DND-41 (cell line): Measurements from ENCODE around the gene TAF15.

ENCODE experiments used
- ATAC-seq: fragments of 200-7000 bp; cut with Tn5 transposase; 3 replicates; pipeline ENCODE4 v1.9.1; 2021; ENCODE audit warnings: low read depth; ENCODE audit not compliant: insufficient read depth
- DNase-seq: peaks from one replicate; pipeline ENCODE4 v3.0.0-alpha.2; 2020
- H2AFZ ChIP-seq: 2 replicates; pipeline ENCODE4 v1.6.0; 2012; ENCODE audit warnings: low read depth, low read length
- H3K27ac ChIP-seq: 2 replicates; pipeline ENCODE4 v1.5.1; 2012; ENCODE audit warnings: low read length, inconsistent platforms
- H3K27me3 ChIP-seq: fragments of 200-600 bp; sonication (generic); 2 replicates; pipeline ENCODE4 v1.6.0; 2012; ENCODE audit warnings: low read length, mild to moderate bottlenecking, inconsistent platforms; ENCODE audit not compliant: insufficient read depth, poor library complexity
- H3K36me3 ChIP-seq: 2 replicates; pipeline ENCODE4 v1.5.1; 2012; ENCODE audit warnings: low read length, inconsistent platforms; ENCODE audit not compliant: insufficient read depth
- H3K4me1 ChIP-seq: 2 replicates; pipeline ENCODE4 v1.5.1; 2012; ENCODE audit warnings: mild to moderate bottlenecking, low read length; ENCODE audit not compliant: insufficient read depth
- H3K4me2 ChIP-seq: 2 replicates; pipeline ENCODE4 v1.6.0; 2012; ENCODE audit warnings: mild to moderate bottlenecking, moderate library complexity, low read length, inconsistent platforms; ENCODE audit not compliant: insufficient read depth
- H3K4me3 ChIP-seq, 2 experiments: fragments of 200-600 bp in 1 of 2; shearing (Covaris generic) in 1 of 2; 2 replicates each; pipeline ENCODE4 v1.5.1; 2012 to 2016; ENCODE audit warnings: inconsistent platforms in 2 of 2, low read length in 2 of 2, mild to moderate bottlenecking in 2 of 2, low read depth in 1 of 2, moderate library complexity in 1 of 2
- H3K79me2 ChIP-seq: 2 replicates; pipeline ENCODE4 v1.6.0; 2012; ENCODE audit warnings: low read length, inconsistent platforms; ENCODE audit not compliant: insufficient read depth
- H3K9ac ChIP-seq: 2 replicates; pipeline ENCODE4 v1.6.0; 2012; ENCODE audit warnings: low read depth, mild to moderate bottlenecking, inconsistent platforms, low read length, moderate library complexity
- H3K9me3 ChIP-seq: 2 replicates; pipeline ENCODE4 v1.5.1; 2012; ENCODE audit warnings: low read length, moderate library complexity, mild to moderate bottlenecking, inconsistent platforms; ENCODE audit not compliant: insufficient read depth, severe bottlenecking
- H4K20me1 ChIP-seq: 2 replicates; pipeline ENCODE4 v1.6.0; 2012; ENCODE audit warnings: low read length; ENCODE audit not compliant: insufficient read depth
- EZH2 ChIP-seq: IDR thresholded peaks from 3 replicates; pipeline ENCODE4 v1.6.1; 2012; ENCODE audit warnings: borderline replicate concordance, low read depth, mild to moderate bottlenecking, moderate library complexity, low read length, inconsistent platforms; ENCODE audit not compliant: severe bottlenecking
- TF ChIP-seq, protein P1 (sequence below): IDR thresholded peaks from 2 replicates; pipeline ENCODE4 v1.5.1; 2012; ENCODE audit warnings: borderline replicate concordance, low read length, moderate library complexity, mild to moderate bottlenecking; ENCODE audit not compliant: poor library complexity, severe bottlenecking; ENCODE audit errors: extremely low read depth

Gene TAF15

DNA sequence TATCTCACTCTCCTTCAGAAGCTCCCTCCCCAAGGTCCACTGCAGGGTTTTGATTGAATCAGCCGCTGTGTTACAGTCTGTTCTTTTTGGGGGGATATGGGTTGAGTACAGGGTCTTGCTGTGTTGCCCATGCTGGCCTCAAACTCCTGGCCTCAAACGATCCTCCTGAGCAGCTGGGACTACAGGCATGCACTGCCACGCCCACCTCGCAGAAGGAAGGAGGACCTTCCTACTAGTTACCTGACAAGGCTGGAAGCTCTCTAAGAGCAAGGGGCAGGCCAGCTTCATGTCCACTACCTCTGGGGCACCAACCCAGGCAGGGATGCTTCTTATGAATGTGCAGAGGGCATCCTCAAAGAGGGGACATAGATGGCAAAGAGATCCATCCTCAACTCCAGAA is 11.9 kb upstream of the TAF15 start:
- Histone ChIP-seq H3K9me3 (no peaks in the 10 kb centered on the region), H3K27ac (no peak overlapping the region), H3K4me2 (no peak overlapping the region), H3K79me2 (no peaks in the 10 kb centered on the region), H3K9ac (no peak overlapping the region), H2AFZ (no peak overlapping the region), H3K4me3 (no peak overlapping the region), H3K27me3 (peaks cover 44% of the 10 kb centered on the region), H3K36me3 (no peaks in the 10 kb centered on the region), H4K20me1 (no peaks in the 10 kb centered on the region), H3K4me1 (peaks cover 11% of the 10 kb centered on the region)
- ATAC-seq (no peak), DNase-seq (no peak)
- TF ChIP-seq EZH2 = no peak
- TF ChIP-seq, protein P1, sequence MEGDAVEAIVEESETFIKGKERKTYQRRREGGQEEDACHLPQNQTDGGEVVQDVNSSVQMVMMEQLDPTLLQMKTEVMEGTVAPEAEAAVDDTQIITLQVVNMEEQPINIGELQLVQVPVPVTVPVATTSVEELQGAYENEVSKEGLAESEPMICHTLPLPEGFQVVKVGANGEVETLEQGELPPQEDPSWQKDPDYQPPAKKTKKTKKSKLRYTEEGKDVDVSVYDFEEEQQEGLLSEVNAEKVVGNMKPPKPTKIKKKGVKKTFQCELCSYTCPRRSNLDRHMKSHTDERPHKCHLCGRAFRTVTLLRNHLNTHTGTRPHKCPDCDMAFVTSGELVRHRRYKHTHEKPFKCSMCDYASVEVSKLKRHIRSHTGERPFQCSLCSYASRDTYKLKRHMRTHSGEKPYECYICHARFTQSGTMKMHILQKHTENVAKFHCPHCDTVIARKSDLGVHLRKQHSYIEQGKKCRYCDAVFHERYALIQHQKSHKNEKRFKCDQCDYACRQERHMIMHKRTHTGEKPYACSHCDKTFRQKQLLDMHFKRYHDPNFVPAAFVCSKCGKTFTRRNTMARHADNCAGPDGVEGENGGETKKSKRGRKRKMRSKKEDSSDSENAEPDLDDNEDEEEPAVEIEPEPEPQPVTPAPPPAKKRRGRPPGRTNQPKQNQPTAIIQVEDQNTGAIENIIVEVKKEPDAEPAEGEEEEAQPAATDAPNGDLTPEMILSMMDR = no peak

DNA sequence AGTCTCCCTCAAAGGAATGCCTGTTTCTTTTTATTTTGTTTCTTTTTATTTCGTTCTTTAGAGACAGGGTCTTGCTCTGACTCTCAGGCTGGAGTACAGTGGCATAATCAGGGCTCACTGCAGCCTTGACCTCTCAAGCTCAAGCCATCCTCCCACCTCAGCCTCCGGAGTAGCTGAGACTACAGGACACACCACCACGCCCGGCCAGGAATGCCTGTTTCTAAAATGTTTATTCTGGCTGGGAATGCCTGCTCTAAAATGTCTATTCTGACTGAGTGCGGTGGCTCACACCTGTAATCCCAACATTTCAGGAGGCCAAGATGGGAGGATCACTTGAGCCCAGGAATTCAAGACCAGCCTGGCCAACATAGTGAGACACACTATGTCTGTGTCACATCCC is 11.4 kb upstream of the TAF15 start:
- Histone ChIP-seq H3K9me3 (no peaks in the 10 kb centered on the region), H3K4me2 (no peak overlapping the region), H2AFZ (no peak overlapping the region), H3K27ac (no peak overlapping the region), H3K36me3 (no peaks in the 10 kb centered on the region), H3K9ac (no peak overlapping the region), H3K4me1 (peaks cover 11% of the 10 kb centered on the region), H3K4me3 (no peak overlapping the region), H4K20me1 (no peaks in the 10 kb centered on the region), H3K27me3 (peaks cover 42% of the 10 kb centered on the region), H3K79me2 (no peaks in the 10 kb centered on the region)
- no peak for TF ChIP-seq EZH2
- TF ChIP-seq, protein P1 = no peak
- no peak for DNase-seq
- no peak for ATAC-seq

DNA sequence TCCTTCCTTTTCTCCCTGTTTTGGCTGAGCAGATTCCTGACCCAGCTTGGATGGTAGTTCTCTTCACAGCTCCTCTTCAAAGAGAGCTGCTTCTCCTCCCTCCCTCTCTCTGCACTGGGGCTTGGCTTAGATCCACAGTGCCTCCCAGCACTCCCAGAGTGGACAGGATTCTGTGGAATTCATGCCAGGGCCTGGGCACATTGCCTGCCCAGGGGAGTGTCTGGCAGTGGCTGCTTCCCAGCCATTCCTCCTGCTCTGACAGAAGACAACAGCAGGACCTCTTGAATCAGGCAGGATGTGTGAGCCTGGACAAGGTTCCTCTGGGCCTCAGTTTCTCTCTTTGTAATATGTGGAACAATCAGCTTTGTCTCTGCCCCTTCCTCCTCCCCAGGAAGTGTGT is 9.3 kb upstream of the TAF15 start:
- Histone ChIP-seq H3K27ac (no peak overlapping the region), H3K9ac (no peak overlapping the region), H3K4me3 (no peak overlapping the region), H3K79me2 (no peaks in the 10 kb centered on the region), H3K4me2 (no peak overlapping the region), H4K20me1 (no peaks in the 10 kb centered on the region), H3K36me3 (no peaks in the 10 kb centered on the region), H3K9me3 (no peaks in the 10 kb centered on the region), H3K4me1 (peaks cover 11% of the 10 kb centered on the region), H3K27me3 (peaks cover 28% of the 10 kb centered on the region), H2AFZ (no peak overlapping the region)
- TF ChIP-seq, protein P1 = no peak
- no peak for TF ChIP-seq EZH2
- DNase-seq (no peak), ATAC-seq (no peak)

DNA sequence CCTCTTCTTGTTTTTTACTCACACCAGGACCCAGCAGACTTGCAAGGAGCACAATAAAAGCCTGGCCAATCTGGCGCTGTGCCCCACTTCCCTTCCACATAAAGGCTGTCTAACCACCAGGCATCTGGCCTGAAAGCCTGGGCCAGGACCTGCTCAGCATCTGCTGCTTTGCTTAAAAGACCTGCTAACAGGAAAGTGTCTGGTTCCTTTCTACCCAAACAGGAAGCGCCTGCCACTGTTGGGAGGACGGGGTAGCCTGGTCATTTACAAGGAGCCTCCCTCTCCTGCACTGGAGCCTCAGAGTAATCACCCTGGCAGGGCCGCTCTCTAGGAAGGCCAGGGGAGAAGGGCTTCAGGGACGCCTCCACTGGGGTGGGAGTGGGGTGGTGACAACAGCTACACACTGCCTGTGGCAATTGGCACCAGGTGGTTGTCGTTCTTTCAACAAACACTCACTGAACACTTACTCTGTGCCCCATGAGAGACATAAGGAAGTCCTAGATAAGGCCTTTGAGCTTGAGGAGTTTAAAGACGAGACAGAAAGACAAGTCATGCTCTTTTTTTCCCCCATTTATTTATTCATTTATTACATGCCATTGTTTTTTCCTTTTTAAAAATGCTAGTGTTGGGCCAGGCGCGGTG is 7.6 kb upstream of the TAF15 start:
- DNase-seq = peak; percentile 67
- H3K9ac ChIP-seq = no peak overlapping the region

More for the DNA sequence above, 7.6 kb upstream of the TAF15 start:
- Histone ChIP-seq H3K27ac (no peak overlapping the region), H2AFZ (no peak overlapping the region), H3K9me3 (no peaks in the 10 kb centered on the region), H3K4me3 (no peak overlapping the region), H4K20me1 (no peaks in the 10 kb centered on the region), H3K4me1 (peaks cover 8% of the 10 kb centered on the region), H3K36me3 (no peaks in the 10 kb centered on the region), H3K4me2 (no peak overlapping the region), H3K27me3 (peaks cover 10% of the 10 kb centered on the region), H3K79me2 (no peaks in the 10 kb centered on the region)
- TF ChIP-seq, protein P1 = no peak
- no peak for TF ChIP-seq EZH2
- ATAC-seq = peak; percentile 73
